ENCODE data around the gene C12orf57. TPM values are rescaled to one million over a fixed set of nuclear protein-coding genes. Genes with fewer than 3 reads are reported as not detected.

C12orf57 gene
- total and polyA plus RNA-seq, 2 of the 8 experiments (the other 6 are each of a cell fraction or from before 2014, with no cell fraction given), result 174 to 993 TPM

DNA sequence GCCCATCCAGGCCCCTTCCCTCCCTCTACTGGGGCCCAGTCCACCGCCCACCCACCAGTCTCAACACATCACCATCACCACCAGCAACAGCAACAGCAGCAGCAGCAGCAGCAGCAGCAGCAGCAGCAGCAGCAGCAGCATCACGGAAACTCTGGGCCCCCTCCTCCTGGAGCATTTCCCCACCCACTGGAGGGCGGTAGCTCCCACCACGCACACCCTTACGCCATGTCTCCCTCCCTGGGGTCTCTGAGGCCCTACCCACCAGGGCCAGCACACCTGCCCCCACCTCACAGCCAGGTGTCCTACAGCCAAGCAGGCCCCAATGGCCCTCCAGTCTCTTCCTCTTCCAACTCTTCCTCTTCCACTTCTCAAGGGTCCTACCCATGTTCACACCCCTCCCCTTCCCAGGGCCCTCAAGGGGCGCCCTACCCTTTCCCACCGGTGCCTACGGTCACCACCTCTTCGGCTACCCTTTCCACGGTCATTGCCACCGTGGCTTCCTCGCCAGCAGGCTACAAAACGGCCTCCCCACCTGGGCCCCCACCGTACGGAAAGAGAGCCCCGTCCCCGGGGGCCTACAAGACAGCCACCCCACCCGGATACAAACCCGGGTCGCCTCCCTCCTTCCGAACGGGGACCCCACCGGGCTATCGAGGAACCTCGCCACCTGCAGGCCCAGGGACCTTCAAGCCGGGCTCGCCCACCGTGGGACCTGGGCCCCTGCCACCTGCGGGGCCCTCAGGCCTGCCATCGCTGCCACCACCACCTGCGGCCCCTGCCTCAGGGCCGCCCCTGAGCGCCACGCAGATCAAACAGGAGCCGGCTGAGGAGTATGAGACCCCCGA lies 7.0 kb upstream of the C12orf57 start:
- H2BK15ac ChIP-seq (ENCODE audit: low read length), result no peak overlapping the region
- H3K79me2 ChIP-seq (ENCODE audit: control insufficient read depth in 1 of 2, insufficient read depth in 2 of 2, low read length in 2 of 2), result peaks cover 0 to 12% of the 10 kb centered on the region in 2 experiments; a peak in 2 of 4 replicates
- H3K36me3 ChIP-seq (ENCODE audit: control insufficient read depth in 2 of 4, insufficient read depth in 4 of 4, low read length in 3 of 4), result peaks cover 14 to 49% (median 31%) of the 10 kb centered on the region in 4 experiments
- H4K91ac ChIP-seq (replicated peaks; ENCODE audit: insufficient read length, low read length), result no peak overlapping the region
- peaks cover 4% of the 10 kb centered on the region; the same call in 1 of the 2 replicates for H3K23me2 ChIP-seq (ENCODE audit: low read depth, low read length)
- H3K27me3 ChIP-seq (replicated peaks in 1 of 4; ENCODE audit: control insufficient read depth in 3 of 4, extremely low read depth in 1 of 4, insufficient read depth in 3 of 4, low read length in 3 of 4), result no peaks in the 10 kb centered on the region
- H2AFZ ChIP-seq (ENCODE audit: low read length), result no peak overlapping the region
- no peak overlapping the region for H3K4ac ChIP-seq (replicated peaks; ENCODE audit: insufficient read length, low read depth, low read length)
- H2BK5ac ChIP-seq (ENCODE audit: low read depth, low read length), result peak overlapping the region; percentile 79
- peak overlapping the region in 2 of 4 experiments; percentile 93 to 95; a peak in 2 of 7 replicates for H3K9ac ChIP-seq (replicated peaks in 1 of 4; ENCODE audit: extremely low read depth in 1 of 4, low read depth in 3 of 4, low read length in 3 of 4)
- WGBS, 2 experiments (ENCODE audit: extremely low coverage in 1 of 2, insufficient coverage in 1 of 2, insufficient read length in 1 of 2, insufficient replicate concordance in 2 of 2, low coverage in 1 of 2, low lambda C conversion rate in 2 of 2, missing lambda C conversion rate in 1 of 2), result 45% methylated on average over 27 of the region's 36 CpGs; no CpG with 5 or more reads in 1 of the 2 experiments
- peaks cover 0 to 13% (median 5%) of the 10 kb centered on the region in 4 experiments; a peak in 5 of 7 replicates for H3K4me1 ChIP-seq (replicated peaks in 1 of 4; ENCODE audit: control insufficient read depth in 3 of 4, insufficient read depth in 4 of 4, low read length in 3 of 4)
- no peak overlapping the region for H2BK20ac ChIP-seq (ENCODE audit: low read length)
- H2BK12ac ChIP-seq (ENCODE audit: low read depth, low read length), result no peak overlapping the region
- no peak overlapping the region for H3K27ac ChIP-seq (ENCODE audit: low read depth, low read length)
- no peak overlapping the region for H4K5ac ChIP-seq (ENCODE audit: insufficient read length, low read depth, low read length)
- H3K9me3 ChIP-seq (ENCODE audit: insufficient read depth in 2 of 2, low read depth in 1 of 2, low read length in 1 of 2), result no peaks in the 10 kb centered on the region
- H4K20me1 ChIP-seq (replicated peaks in 1 of 2; ENCODE audit: control insufficient read depth in 1 of 2, insufficient read depth in 2 of 2, low read length in 2 of 2), result peaks cover 15% of the 10 kb centered on the region in 2 experiments
- POLR2A ChIA-PET (ENCODE audit: partially characterized antibody), result interaction anchor here (0.6 to 44.0 kb wide), 14 partner anchors 5 to 324 kb away, joined by 3 to 1596 read pairs (median 4); partner anchors contain the start of genes ATN1, C12orf57, CDCA3 and EMG1
- H2BK120ac ChIP-seq (replicated peaks; ENCODE audit: low read depth, low read length), result no peak overlapping the region
- peak overlapping the region; percentile 42 to 69 (median 58) for H3K4me3 ChIP-seq (ENCODE audit: extremely low read depth in 1 of 4, insufficient read depth in 2 of 4, low read depth in 3 of 4, low read length in 4 of 4)
- no peak overlapping the region for H3K14ac ChIP-seq (ENCODE audit: insufficient read length)
- FAIRE-seq (no peak), DNase-seq (ENCODE audit: low read depth in 1 of 2, low spot score in 2 of 2) (peak in 1 of 2 experiments; percentile 71)
- CTCF ChIA-PET (ENCODE audit: partially characterized antibody), result interaction anchor here (1.1 to 20.2 kb wide), 11 partner anchors 9 to 384 kb away, joined by 3 to 253 read pairs (median 5); partner anchors contain the start of genes ATN1, SPSB2 and TPI1
- H3K56ac ChIP-seq (replicated peaks; ENCODE audit: insufficient read length, low read depth, low read length), result peak overlapping the region; percentile 9
- H3K79me1 ChIP-seq (ENCODE audit: low read depth, low read length), result peaks cover 12% of the 10 kb centered on the region
- H3K23ac ChIP-seq (ENCODE audit: insufficient read length), result no peak overlapping the region
- H4K8ac ChIP-seq (ENCODE audit: extremely low read depth, insufficient read depth, low read length), result peak overlapping the region; percentile 39
- no peak overlapping the region for H2AK5ac ChIP-seq (ENCODE audit: low read depth, low read length)
- H3K4me2 ChIP-seq (ENCODE audit: insufficient read depth in 1 of 2, low read depth in 2 of 2, low read length in 2 of 2), result peak overlapping the region; percentile 46 to 71
- H3K18ac ChIP-seq (ENCODE audit: extremely low read depth, low read length), result peak overlapping the region; percentile 71; the same call in 1 of the 2 replicates
- TF ChIP-seq HDAC6 (IDR thresholded peaks at IDR 0.05; ENCODE audit: low read depth, low read length) (no peak), BRCA1 (IDR thresholded peaks at IDR 0.05; ENCODE audit: low read depth, low read length) (no peak), SP4 (IDR thresholded peaks at IDR 0.05; ENCODE audit: low read length) (no peak), BCL11A (IDR thresholded peaks at IDR 0.05; ENCODE audit: low read depth in 2 of 2, low read length in 2 of 2) (no peak), POLR2AphosphoS5 (IDR thresholded peaks at IDR 0.05; ENCODE audit: low read depth, low read length) (0 out of 2 replicates have a peak, but pooled peaks have one; percentile 27)
- TF ChIP-seq, protein P1, sequence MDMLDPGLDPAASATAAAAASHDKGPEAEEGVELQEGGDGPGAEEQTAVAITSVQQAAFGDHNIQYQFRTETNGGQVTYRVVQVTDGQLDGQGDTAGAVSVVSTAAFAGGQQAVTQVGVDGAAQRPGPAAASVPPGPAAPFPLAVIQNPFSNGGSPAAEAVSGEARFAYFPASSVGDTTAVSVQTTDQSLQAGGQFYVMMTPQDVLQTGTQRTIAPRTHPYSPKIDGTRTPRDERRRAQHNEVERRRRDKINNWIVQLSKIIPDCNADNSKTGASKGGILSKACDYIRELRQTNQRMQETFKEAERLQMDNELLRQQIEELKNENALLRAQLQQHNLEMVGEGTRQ (IDR thresholded peaks at IDR 0.05; ENCODE audit: low read length), result 0 out of 2 replicates have a peak, but pooled peaks have one; percentile 9
- TF ChIP-seq, protein P2, sequence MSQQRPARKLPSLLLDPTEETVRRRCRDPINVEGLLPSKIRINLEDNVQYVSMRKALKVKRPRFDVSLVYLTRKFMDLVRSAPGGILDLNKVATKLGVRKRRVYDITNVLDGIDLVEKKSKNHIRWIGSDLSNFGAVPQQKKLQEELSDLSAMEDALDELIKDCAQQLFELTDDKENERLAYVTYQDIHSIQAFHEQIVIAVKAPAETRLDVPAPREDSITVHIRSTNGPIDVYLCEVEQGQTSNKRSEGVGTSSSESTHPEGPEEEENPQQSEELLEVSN (IDR thresholded peaks at IDR 0.05), result no peak

All from H1 (cell line).